AG09309 (cell line): ENCODE data around the gene ASB5.
"Not testable (repeated sequence)": the region's sequence is repeated elsewhere in the genome, so short reads cannot be mapped to it uniquely, and the experiment has no call there.

Source experiments
- DNase-seq: peaks from one replicate; pipeline ENCODE4 v3.0.0-alpha.2; 2010; ENCODE audit warnings: low read depth
- H3K4me3 ChIP-seq: 2 replicates; pipeline ENCODE4 v1.5.1; 2011; ENCODE audit warnings: mild to moderate bottlenecking, low read depth, low read length, moderate library complexity; ENCODE audit not compliant: control insufficient read depth
- CTCF ChIP-seq: IDR thresholded peaks from 2 replicates; pipeline ENCODE4 v1.5.1; 2011; ENCODE audit warnings: mild to moderate bottlenecking, low read depth, low read length, inconsistent platforms; ENCODE audit not compliant: insufficient read depth, control insufficient read depth; ENCODE audit errors: missing control alignments

The ASB5 gene

GRCh38 chr4:176217510-176217909, 51.5 kb downstream of the ASB5 start:
- no peak overlapping the region for H3K4me3 ChIP-seq
- TF ChIP-seq CTCF, result no peak
- DNase-seq, result no peak

DNA sequence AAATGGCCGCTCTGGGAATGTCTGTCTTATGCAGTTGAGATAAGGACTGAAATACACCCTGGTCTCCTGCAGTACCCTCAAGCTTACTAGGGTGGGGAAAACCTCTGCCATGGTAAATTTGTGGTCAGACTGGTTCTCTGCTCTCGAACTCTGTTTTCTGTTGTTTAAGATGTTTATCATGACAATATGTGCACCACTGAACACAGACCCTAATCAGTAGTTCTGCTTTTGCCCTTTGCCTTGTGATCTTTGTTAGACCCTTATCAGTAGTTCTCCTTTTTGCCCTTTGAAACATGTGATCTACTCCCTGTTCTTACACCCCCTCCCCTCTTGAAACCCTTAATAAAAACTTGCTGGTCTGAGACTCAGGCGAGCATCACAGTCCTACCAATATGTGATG, 56.7 kb downstream of the ASB5 start:
- H3K4me3 ChIP-seq, DNase-seq: not testable (repeated sequence)

DNA sequence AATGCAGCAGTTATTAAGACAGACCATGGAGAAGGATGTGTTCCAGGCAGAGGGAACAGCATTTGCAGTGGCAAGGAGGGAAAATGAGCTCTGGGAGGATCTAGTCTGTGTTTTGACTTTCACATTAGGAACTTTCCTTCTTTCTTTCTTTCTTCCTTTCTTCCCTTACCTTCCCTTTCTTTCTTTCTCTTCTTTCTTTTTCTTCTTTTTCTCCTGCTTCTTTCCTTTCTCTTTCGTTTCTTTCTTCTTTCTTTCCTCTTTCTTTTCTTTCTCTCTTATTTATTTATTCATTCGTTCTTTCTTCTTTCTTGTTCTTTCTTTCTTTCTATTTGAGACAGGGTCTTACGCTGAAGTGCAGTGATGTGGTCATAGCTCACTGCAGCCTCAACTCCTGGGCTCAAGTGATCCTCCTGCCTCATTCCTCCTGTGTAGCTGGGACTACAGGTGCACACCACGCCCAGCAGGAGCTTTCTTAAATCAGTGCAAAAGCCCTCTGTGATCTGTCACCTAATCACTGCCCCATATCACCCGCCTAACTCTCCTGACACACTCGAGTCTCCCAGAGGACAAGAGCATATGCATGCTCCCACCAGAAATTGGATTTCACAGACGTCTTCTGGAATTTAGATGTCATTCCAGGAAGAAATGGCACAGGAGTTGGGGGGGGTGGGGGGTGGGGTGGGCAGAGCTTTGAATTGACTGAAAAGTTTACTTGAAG, 58.3 kb downstream of the ASB5 start:
- no peak for DNase-seq
- TF ChIP-seq CTCF, result no peak

GRCh38 chr4:176210101-176210500, 58.9 kb downstream of the ASB5 start:
- no peak overlapping the region for H3K4me3 ChIP-seq
- no peak for DNase-seq
- TF ChIP-seq CTCF, result no peak

More for the DNA sequence above, 58.3 kb downstream of the ASB5 start:
- H3K4me3 ChIP-seq, result no peak overlapping the region

DNA sequence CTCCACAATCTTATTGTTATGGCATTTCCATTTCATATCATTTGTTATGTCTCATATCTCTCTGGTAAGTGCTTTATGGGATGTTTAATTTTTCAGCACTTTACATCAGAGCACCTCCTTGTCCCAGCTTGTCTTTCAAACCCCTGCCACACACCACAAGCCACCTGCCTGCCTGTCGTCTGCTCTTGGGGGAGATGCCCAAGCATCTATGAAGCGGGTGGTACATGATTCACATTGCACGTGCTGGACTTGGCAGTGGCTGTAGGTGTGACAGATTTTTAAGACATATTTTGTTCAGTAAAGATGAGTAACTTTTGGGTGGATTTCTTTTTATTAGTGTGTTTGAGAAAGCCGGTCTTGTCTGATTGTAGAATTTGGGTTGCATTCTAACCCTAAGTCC, 59.5 kb downstream of the ASB5 start:
- no peak for TF ChIP-seq CTCF
- no peak overlapping the region for H3K4me3 ChIP-seq
- DNase-seq, result no peak

DNA sequence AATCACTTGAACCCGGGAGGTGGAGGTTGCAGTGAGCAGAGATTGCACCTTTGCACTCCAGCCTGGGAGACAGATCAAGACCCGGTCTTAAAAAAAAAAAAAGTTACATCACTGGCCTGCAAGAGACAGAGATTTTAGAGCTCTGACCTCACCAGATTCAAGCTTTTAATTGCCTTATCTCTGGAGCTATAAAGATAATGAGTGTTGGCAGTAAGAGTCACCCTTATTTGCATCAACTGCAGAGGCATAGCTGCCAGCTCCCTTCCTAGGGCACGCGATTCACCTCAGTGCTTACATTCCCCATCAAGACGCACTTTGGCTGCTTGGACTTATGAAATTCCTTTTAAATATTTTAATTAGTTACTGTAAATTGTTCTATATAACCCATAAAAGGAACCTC, 61.2 kb downstream of the ASB5 start:
- DNase-seq, result no peak
- TF ChIP-seq CTCF, result no peak

GRCh38 chr4:176205299-176205698, 63.7 kb downstream of the ASB5 start:
- DNase-seq, result no peak

More for the DNA sequence above, 61.2 kb downstream of the ASB5 start:
- H3K4me3 ChIP-seq, result no peak overlapping the region

More at GRCh38 chr4:176205299-176205698, 63.7 kb downstream of the ASB5 start:
- no peak overlapping the region for H3K4me3 ChIP-seq
- no peak for TF ChIP-seq CTCF
